ENCODE data around the gene GIMAP1. TPM values are rescaled to one million over a fixed set of nuclear protein-coding genes. Genes with fewer than 3 reads are reported as not detected.
"Not testable (repeated sequence)": the region's sequence is repeated elsewhere in the genome, so short reads cannot be mapped to it uniquely, and the experiment has no call there.

GIMAP1 gene
- not detected for polyA plus RNA-seq (2013, experiment 1 of 2)
- not detected for polyA plus RNA-seq (2013, experiment 2 of 2)

DNA sequence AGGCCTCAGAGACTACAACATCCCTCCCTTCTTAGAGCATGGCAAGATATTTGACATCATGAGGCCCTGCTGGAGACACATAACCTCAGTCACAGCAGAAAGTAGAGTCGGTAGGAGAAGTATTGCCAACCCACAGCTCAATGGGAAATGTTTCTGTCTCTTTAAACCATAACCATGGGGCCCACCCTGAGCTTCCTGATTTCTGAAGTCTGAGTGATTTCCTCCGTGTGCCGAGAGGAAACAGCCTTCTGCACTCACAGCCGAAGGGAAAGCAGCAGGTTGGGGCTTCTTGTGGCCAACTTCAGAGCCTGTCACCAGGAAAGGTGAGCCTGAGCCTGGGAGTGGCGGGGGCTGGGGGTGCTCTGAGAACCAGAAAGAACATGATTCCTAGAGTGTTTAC lies at the start of gene GIMAP1:
Gene GIMAP1, plus strand, starts transcription at position 246 of the 400 bp plus-strand sequence. CDS start 2,435 bp downstream, outside the sequence.
- H3K27me3 ChIP-seq (ENCODE audit: control insufficient read depth in 1 of 2, insufficient read depth in 1 of 2, low read length in 2 of 2): no peaks in the 10 kb centered on the region
- H3K14ac ChIP-seq (ENCODE audit: low read length in 2 of 2): no peak within 1 kb of the TSS
- H4K91ac ChIP-seq (ENCODE audit: low read length): no peak within 1 kb of the TSS
- H3K4me2 ChIP-seq (ENCODE audit: low read length, poor library complexity, severe bottlenecking): no peak within 1 kb of the TSS
- H2AK5ac ChIP-seq (ENCODE audit: low read length, severe bottlenecking): no peak within 1 kb of the TSS
- H2BK120ac ChIP-seq (ENCODE audit: low read depth, low read length): no peak within 1 kb of the TSS
- H2BK5ac ChIP-seq (ENCODE audit: low read depth, low read length, poor library complexity, severe bottlenecking): no peak within 1 kb of the TSS
- H3K23ac ChIP-seq (ENCODE audit: low read length in 2 of 2): no peak within 1 kb of the TSS
- H3K18ac ChIP-seq (ENCODE audit: low read depth in 1 of 2, low read length in 2 of 2): no peak within 1 kb of the TSS
- no peak within 1 kb of the TSS for H3K27ac ChIP-seq (ENCODE audit: low read length, poor library complexity, severe bottlenecking)
- peaks cover 5% of the 10 kb centered on the region for H3K9me3 ChIP-seq (ENCODE audit: control insufficient read depth, low read length)
- DNase-seq: no peak
- H2BK15ac ChIP-seq (ENCODE audit: low read depth, poor library complexity, severe bottlenecking): no peak within 1 kb of the TSS
- H3K4me1 ChIP-seq (ENCODE audit: control insufficient read depth, insufficient read depth, low read depth, low read length): no peaks in the 10 kb centered on the region
- no peak within 1 kb of the TSS for H3K4ac ChIP-seq (ENCODE audit: low read depth in 1 of 2, low read length in 2 of 2)
- no peak within 1 kb of the TSS for H3K9ac ChIP-seq (ENCODE audit: low read length)
- H3K36me3 ChIP-seq (ENCODE audit: control insufficient read depth in 1 of 2, insufficient read depth in 2 of 2, low read depth in 1 of 2, low read length in 2 of 2): peaks cover 0 to 4% of the 10 kb centered on the region in 2 experiments
- 59% methylated on average over 5 of the region's 5 CpGs for WGBS
- H3K79me1 ChIP-seq (replicated peaks; ENCODE audit: low read length, poor library complexity, severe bottlenecking): no peaks in the 10 kb centered on the region
- no peak within 1 kb of the TSS for H3K4me3 ChIP-seq (ENCODE audit: insufficient read depth in 1 of 2, low read depth in 1 of 2, low read length in 2 of 2)
- H4K8ac ChIP-seq (ENCODE audit: low read length): no peak within 1 kb of the TSS
- no peak within 1 kb of the TSS for H2AFZ ChIP-seq (ENCODE audit: low read depth, low read length)
- no peak within 1 kb of the TSS for H2BK12ac ChIP-seq (ENCODE audit: low read length in 2 of 2)

DNA sequence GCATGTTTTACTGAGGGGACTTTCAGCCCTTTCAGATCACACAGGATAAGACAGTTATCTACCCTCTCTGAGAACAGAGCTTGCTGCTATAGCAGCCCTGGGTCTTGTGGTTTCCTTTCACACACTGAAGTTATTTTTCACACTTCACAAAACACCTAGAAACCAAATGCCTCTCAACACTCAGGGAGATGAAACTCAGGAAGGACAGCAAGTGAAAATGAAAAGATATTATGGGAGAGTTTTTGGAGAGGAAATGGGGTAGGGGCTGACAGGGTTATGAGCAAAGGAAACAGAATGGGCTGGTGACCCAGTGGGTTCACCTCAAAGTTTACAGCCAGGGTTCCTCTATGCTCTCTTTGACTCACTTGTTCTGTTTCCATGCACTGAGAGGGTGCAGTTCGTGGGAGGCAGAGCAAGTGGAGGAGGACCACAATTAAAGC lies 47.9 kb upstream of the GIMAP1 start:
- no peaks in the 10 kb centered on the region for H3K36me3 ChIP-seq (ENCODE audit: control insufficient read depth in 1 of 2, insufficient read depth in 2 of 2, low read depth in 1 of 2, low read length in 2 of 2)
- H3K27me3 ChIP-seq (ENCODE audit: control insufficient read depth in 1 of 2, insufficient read depth in 1 of 2, low read length in 2 of 2): no peaks in the 10 kb centered on the region
- H3K79me1 ChIP-seq (replicated peaks; ENCODE audit: low read length, poor library complexity, severe bottlenecking): no peaks in the 10 kb centered on the region
- H3K4me2 ChIP-seq (ENCODE audit: low read length, poor library complexity, severe bottlenecking): no peak overlapping the region
- no peak overlapping the region for H2BK5ac ChIP-seq (ENCODE audit: low read depth, low read length, poor library complexity, severe bottlenecking)
- H4K91ac ChIP-seq (ENCODE audit: low read length): no peak overlapping the region
- H3K4me1 ChIP-seq (ENCODE audit: control insufficient read depth, insufficient read depth, low read depth, low read length): no peaks in the 10 kb centered on the region
- no peak overlapping the region for H3K4me3 ChIP-seq (ENCODE audit: insufficient read depth in 1 of 2, low read depth in 1 of 2, low read length in 2 of 2)
- H2BK12ac ChIP-seq (ENCODE audit: low read length in 2 of 2): no peak overlapping the region
- H2BK120ac ChIP-seq (ENCODE audit: low read depth, low read length): no peak overlapping the region
- no peak overlapping the region for H3K9ac ChIP-seq (ENCODE audit: low read length)
- H3K14ac ChIP-seq (ENCODE audit: low read length in 2 of 2): no peak overlapping the region
- no peak overlapping the region for H3K4ac ChIP-seq (ENCODE audit: low read depth in 1 of 2, low read length in 2 of 2)
- peaks cover 6% of the 10 kb centered on the region for H3K9me3 ChIP-seq (ENCODE audit: control insufficient read depth, low read length)
- DNase-seq: no peak
- H4K8ac ChIP-seq (ENCODE audit: low read length): no peak overlapping the region
- H3K27ac ChIP-seq (ENCODE audit: low read length, poor library complexity, severe bottlenecking): no peak overlapping the region
- H2BK15ac ChIP-seq (ENCODE audit: low read depth, poor library complexity, severe bottlenecking): no peak overlapping the region
- H3K18ac ChIP-seq (ENCODE audit: low read depth in 1 of 2, low read length in 2 of 2): no peak overlapping the region
- no peak overlapping the region for H2AK5ac ChIP-seq (ENCODE audit: low read length, severe bottlenecking)
- no peak overlapping the region for H3K23ac ChIP-seq (ENCODE audit: low read length in 2 of 2)
- no CpG with 5 or more reads among the region's 1 CpG for WGBS
- H2AFZ ChIP-seq (ENCODE audit: low read depth, low read length): no peak overlapping the region

DNA sequence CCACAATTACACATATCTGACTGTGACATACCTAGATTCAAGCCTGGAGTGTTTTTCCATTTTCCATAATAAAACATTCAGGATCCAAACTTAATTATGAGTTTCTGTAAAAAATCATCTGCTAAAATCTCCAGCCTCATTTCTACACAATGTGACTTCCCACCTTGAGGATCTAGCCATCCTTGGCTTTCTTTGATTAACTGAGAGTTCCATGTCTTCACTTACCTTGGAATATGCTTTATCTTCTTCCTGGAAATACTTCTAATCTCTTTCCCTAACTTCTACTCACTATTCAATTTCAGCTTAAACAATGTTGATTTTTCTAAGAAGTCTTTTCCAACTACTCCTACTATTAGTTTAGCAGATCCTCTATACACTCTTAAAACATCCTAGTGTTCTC lies 47.4 kb upstream of the GIMAP1 start:
- no peak overlapping the region for H2BK15ac ChIP-seq (ENCODE audit: low read depth, poor library complexity, severe bottlenecking)
- no peak overlapping the region for H2BK12ac ChIP-seq (ENCODE audit: low read length in 2 of 2)
- H3K9me3 ChIP-seq (ENCODE audit: control insufficient read depth, low read length): peaks cover 6% of the 10 kb centered on the region
- H3K27me3 ChIP-seq (ENCODE audit: control insufficient read depth in 1 of 2, insufficient read depth in 1 of 2, low read length in 2 of 2): no peaks in the 10 kb centered on the region
- DNase-seq: no peak
- no peaks in the 10 kb centered on the region for H3K36me3 ChIP-seq (ENCODE audit: control insufficient read depth in 1 of 2, insufficient read depth in 2 of 2, low read depth in 1 of 2, low read length in 2 of 2)
- H3K4me2 ChIP-seq (ENCODE audit: low read length, poor library complexity, severe bottlenecking): no peak overlapping the region
- H3K4ac ChIP-seq (ENCODE audit: low read depth in 1 of 2, low read length in 2 of 2): no peak overlapping the region
- no peak overlapping the region for H3K4me3 ChIP-seq (ENCODE audit: insufficient read depth in 1 of 2, low read depth in 1 of 2, low read length in 2 of 2)
- no peaks in the 10 kb centered on the region for H3K79me1 ChIP-seq (replicated peaks; ENCODE audit: low read length, poor library complexity, severe bottlenecking)
- H4K91ac ChIP-seq (ENCODE audit: low read length): no peak overlapping the region
- H2BK120ac ChIP-seq (ENCODE audit: low read depth, low read length): no peak overlapping the region
- H4K8ac ChIP-seq (ENCODE audit: low read length): no peak overlapping the region
- no peak overlapping the region for H2BK5ac ChIP-seq (ENCODE audit: low read depth, low read length, poor library complexity, severe bottlenecking)
- H3K23ac ChIP-seq (ENCODE audit: low read length in 2 of 2): no peak overlapping the region
- no peak overlapping the region for H3K27ac ChIP-seq (ENCODE audit: low read length, poor library complexity, severe bottlenecking)
- no peak overlapping the region for H2AK5ac ChIP-seq (ENCODE audit: low read length, severe bottlenecking)
- no peaks in the 10 kb centered on the region for H3K4me1 ChIP-seq (ENCODE audit: control insufficient read depth, insufficient read depth, low read depth, low read length)
- no peak overlapping the region for H3K9ac ChIP-seq (ENCODE audit: low read length)
- H3K14ac ChIP-seq (ENCODE audit: low read length in 2 of 2): no peak overlapping the region
- H3K18ac ChIP-seq (ENCODE audit: low read depth in 1 of 2, low read length in 2 of 2): no peak overlapping the region
- H2AFZ ChIP-seq (ENCODE audit: low read depth, low read length): no peak overlapping the region

DNA sequence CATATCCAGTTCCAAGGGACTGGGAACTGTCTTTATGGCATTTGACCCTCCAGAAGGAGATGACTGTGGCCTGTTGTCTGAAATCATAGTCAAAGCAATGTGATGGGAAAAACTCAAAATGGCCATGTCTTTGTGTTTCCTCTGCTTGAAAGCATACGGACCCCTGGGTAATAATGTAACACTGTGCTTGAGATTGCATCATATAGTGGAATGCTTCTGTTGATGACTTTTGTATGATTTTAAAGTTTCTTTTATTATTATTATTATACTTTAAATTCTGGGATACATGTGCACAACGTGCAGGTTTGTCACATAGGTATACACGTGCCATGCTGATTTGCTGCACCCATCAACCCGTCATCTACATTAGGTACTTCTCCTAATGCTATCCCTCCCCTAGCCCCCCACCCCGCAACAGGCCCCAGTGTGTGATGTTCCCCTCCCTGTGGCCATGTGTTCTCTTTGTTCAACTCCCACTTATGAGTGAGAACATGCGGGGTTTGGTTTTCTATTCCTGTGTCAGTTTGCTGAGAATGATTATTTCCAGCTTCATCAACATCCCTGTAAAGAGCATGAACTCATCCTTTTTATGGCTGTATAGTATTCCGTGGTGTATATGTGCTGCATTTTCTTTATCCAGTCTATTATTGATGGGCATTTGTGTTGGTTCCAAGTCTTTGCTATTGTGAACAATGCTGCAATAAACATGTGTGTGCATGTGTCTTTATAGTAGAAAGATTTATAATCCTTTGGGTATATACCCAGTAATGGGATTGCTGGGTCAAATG lies 44.4 kb upstream of the GIMAP1 start:
- not testable (repeated sequence) for H4K91ac ChIP-seq (ENCODE audit: low read length); H3K9ac ChIP-seq (ENCODE audit: low read length); H2BK15ac ChIP-seq (ENCODE audit: low read depth, poor library complexity, severe bottlenecking); H3K36me3 ChIP-seq (ENCODE audit: control insufficient read depth in 1 of 2, insufficient read depth in 2 of 2, low read depth in 1 of 2, low read length in 2 of 2); H3K4me2 ChIP-seq (ENCODE audit: low read length, poor library complexity, severe bottlenecking); H3K27ac ChIP-seq (ENCODE audit: low read length, poor library complexity, severe bottlenecking); H2AK5ac ChIP-seq (ENCODE audit: low read length, severe bottlenecking); H3K27me3 ChIP-seq (ENCODE audit: control insufficient read depth in 1 of 2, insufficient read depth in 1 of 2, low read length in 2 of 2); H2AFZ ChIP-seq (ENCODE audit: low read depth, low read length); H3K14ac ChIP-seq (ENCODE audit: low read length in 2 of 2); H3K23ac ChIP-seq (ENCODE audit: low read length in 2 of 2); H3K4ac ChIP-seq (ENCODE audit: low read depth in 1 of 2, low read length in 2 of 2); H3K4me1 ChIP-seq (ENCODE audit: control insufficient read depth, insufficient read depth, low read depth, low read length); H2BK5ac ChIP-seq (ENCODE audit: low read depth, low read length, poor library complexity, severe bottlenecking); DNase-seq; H3K4me3 ChIP-seq (ENCODE audit: insufficient read depth in 1 of 2, low read depth in 1 of 2, low read length in 2 of 2); H3K18ac ChIP-seq (ENCODE audit: low read depth in 1 of 2, low read length in 2 of 2); H3K79me1 ChIP-seq (replicated peaks; ENCODE audit: low read length, poor library complexity, severe bottlenecking); H3K9me3 ChIP-seq (ENCODE audit: control insufficient read depth, low read length); H4K8ac ChIP-seq (ENCODE audit: low read length); H2BK120ac ChIP-seq (ENCODE audit: low read depth, low read length); H2BK12ac ChIP-seq (ENCODE audit: low read length in 2 of 2)
- 70% methylated on average over 5 of the region's 7 CpGs for WGBS
